HG02623 (cell line): ENCODE measurements around the gene ZNF638.
"Not testable (repeated sequence)": the region's sequence is repeated elsewhere in the genome, so short reads cannot be mapped to it uniquely, and the experiment has no call there.

Experiments used
- ATAC-seq: cut with Tn5 transposase; IDR thresholded peaks from one replicate; pipeline ENCODE4 v1.9.1; 2021; ENCODE audit warnings: moderate library complexity; ENCODE audit not compliant: unreplicated experiment

ZNF638 gene

GRCh38 chr2:71331331-71331580, 326 bp upstream of the ZNF638 start:
- not testable (repeated sequence) for ATAC-seq

- no peak for ATAC-seq
Observed at GRCh38 chr2:71332435-71332796, 834 bp downstream of the ZNF638 start.

DNA sequence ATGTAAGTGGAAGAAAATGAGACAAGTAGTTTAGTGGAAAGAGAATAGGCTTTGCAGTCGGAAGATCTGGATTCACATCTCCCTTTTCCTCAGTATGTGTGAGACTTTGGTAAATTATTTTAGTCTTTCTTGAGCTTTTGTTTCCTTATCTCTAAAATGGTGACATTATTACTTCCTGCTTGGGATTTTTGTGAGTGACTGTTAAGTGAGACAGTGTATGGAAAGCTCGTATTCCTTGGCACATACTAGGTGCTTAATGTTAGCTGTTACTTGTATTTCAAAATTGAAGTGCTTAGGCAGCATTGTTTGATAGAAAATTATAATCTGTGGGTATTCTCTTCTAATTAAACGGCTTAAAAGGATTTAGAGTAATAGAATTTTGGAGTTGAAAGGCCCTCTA, 2.0 kb downstream of the ZNF638 start:
- no peak for ATAC-seq

DNA sequence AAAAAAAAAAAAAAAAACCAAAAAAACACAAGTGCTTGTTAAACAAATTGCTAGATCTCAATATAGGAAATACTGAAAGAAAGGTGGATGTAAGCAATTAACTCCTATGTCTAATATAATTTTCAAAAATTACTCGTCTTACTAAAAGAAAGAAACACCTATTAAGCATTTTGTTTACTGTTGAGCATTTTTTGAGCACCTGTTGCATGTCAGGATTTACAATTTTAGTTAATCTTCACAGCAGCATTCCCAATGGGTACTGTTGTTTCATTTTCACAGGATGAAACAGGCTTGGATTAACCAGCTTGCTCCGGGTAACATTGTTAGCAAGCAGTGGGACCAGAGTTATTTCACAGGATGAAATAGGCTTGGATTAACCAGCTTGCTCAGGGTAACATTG, 4.8 kb downstream of the ZNF638 start:
- ATAC-seq = no peak

- no peak for ATAC-seq
Observed at GRCh38 chr2:71336802-71337201, 5.2 kb downstream of the ZNF638 start.

DNA sequence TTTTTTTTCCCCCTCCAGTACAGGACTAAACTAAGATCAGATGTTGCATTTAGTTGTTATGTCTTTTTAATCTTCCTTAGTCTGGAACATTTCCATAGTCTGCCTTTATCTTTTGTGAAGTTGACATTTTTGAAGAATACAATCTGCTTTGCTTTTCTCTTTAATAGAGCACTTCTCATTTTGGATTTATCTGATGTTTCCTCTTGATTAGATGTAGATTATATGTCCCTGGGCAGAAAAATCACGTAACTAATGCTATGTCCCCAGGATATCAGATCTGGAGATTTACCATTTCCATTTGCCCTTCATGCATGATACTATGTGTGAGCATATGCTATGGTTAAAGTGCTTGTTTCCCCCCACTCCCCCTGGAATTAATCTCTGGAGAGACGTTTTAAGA, 6.2 kb downstream of the ZNF638 start:
- no peak for ATAC-seq

DNA sequence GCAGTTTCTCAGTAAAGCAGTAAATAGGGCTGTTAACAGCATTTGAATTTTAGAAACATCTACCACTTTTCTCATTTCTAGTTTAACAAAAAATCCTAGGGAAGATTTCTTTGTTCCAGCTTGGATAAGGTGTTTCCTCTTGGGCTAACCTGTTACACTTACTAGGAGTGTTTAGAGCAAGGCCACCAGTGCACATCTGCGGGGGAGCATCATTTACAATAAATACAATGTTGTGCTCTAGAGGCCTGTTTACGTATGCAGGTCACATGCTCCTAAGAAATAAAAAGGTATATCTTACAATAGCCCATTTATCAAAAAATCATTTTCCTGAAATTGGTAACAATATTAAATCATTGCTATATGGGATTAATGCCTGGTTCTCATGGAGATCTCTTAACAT, 8.1 kb downstream of the ZNF638 start:
- no peak for ATAC-seq

DNA sequence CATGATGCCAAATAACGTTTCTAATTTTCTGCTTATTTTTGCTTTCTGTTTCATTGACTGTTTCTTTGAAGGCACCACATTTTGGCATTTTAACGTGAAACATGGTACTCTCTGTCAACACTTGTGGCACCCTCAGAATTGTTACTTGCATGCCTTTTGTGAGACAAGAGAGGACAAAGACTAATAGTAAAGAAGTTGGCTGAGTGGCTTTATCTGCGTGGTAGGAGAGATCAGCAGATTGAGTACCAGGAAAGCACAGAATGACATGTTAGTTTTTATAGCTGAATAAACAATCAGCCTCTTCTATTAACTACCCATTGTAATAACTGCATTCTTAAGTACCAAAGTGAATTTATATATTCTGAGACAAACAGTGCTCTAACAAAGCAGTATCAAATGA, 8.6 kb downstream of the ZNF638 start:
- ATAC-seq = no peak

DNA sequence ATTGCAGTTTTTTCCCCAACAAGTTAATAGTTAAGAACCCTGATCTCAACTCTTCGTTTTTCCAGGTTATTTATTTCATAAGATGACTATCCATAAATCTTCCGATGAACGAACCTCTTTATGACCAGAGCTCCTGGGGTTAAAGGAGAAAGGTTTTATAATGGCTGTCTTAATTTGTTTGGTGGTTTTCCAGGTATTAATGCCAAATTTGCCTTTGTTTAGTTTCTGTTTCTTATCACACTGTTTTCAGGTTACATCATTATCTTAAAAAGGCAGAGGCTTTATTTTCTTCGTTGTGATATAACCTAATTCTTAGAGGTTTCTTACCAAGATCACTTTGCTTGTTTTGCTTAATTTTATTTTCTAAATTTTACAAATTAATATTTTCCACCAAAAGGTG, 10.1 kb downstream of the ZNF638 start:
- no peak for ATAC-seq

- ATAC-seq = no peak
Observed at GRCh38 chr2:71346065-71346464, 14.5 kb downstream of the ZNF638 start.

DNA sequence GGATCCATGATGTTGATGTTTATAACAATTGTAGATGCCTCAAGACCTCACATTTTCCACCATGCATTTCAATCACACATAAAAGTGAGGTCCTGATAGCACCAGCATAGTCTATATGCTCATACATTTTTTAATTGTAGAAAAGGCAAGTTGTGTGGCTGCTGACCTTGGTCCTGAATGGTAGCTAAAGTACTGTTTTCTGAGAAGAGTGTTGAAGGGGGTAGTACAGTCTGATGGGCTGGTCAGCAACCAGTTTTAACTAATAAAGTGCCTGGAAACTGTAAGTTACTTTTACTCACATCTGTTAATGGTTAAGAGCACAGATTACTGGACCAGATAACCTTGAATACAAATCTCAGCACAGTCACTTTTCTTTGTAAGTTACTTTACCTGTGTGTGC, 15.9 kb downstream of the ZNF638 start:
- no peak for ATAC-seq

DNA sequence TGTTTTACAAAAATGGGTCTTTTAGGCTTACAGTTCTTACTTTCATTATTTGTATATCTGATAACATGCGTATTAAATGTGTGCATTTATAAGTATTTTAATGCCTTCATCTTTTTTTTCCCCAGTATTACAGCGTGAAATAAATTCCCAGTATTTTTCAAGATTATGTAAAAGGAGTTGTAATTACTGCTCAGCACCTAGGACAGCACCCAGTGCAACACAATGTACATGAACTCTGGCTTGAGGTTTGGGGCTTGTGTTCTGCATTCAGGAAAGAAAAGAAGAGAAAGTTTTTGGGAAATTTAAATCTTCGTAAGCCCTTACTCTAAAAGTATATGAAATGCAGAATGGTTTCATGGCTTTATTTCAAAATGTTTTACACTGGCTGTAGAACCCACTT, 16.7 kb downstream of the ZNF638 start:
- no peak for ATAC-seq

- ATAC-seq = peak; percentile 50
Observed at GRCh38 chr2:71353248-71353647, 21.7 kb downstream of the ZNF638 start.

DNA sequence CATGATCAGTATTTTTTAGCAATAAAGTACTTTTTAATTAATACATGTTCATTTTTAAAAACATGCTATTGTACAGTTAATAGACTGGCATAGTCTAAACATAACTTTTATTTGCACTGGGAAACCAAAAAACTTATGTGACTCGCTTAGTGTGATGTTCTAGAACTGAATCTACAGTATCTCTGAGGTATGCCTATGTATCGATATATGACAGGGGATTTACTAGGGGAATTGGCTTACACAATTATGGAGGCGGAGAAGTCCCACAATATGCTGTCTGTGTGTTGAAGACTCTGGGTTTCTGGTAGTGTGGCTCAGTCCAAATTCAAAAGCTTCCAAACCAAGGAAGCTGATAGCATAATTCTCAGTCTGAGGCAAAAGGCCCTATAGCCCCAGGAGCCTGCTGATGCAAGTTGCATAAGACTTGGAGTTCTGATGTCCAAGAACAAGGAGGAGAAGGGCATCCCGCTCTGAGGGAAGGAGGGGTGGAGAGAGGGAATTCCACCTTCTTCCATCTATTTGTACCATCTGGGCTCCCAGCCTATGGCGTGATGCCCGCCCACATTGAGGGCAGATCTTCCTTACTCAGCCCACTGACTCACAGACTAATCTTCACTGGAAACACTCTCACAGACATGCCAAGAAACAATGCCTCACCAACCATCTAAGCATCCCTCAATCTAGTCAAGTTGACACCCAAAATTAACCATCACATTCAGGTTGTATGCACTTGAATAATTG, 27.5 kb downstream of the ZNF638 start:
- no peak for ATAC-seq

- no peak for ATAC-seq
Observed at GRCh38 chr2:71360434-71360975, 28.9 kb downstream of the ZNF638 start.

DNA sequence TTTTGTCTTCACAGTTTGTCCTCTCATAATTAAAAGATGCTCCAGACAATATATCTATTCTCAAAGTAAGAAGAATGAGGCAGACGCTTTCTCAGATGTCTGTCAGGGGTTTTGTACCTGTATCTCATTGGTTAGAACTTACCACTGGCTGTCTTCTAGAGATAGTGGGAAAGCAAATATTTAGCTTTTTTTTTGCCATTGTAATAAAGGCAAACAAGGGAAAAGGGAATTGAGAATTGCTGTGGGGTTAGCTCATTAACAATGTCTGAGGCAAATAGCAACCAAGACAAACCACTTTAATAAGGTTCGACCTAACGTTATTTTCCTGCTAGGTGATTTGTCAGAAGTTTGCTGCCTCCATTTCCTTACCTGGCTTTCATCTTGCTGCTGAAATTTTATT, 30.0 kb downstream of the ZNF638 start:
- no peak for ATAC-seq

DNA sequence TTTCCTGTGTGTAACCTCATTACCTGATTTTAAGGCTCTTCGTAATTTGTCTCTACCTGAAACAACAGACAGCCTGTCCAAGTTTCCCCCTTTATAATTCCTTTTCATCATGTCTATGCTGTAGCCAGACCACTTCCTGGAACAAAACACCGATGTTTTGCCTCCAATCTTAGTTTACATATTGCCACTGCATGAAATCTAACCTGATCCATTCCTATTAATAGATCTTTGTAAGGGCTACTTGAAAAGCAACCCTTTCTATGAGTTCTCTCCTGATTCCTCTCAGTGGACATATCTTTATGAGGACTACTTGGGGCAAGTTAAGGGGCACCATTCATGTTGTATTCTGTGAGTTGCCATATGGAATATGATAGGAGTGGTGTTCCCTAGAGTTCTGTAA, 30.9 kb downstream of the ZNF638 start:
- no peak for ATAC-seq

DNA sequence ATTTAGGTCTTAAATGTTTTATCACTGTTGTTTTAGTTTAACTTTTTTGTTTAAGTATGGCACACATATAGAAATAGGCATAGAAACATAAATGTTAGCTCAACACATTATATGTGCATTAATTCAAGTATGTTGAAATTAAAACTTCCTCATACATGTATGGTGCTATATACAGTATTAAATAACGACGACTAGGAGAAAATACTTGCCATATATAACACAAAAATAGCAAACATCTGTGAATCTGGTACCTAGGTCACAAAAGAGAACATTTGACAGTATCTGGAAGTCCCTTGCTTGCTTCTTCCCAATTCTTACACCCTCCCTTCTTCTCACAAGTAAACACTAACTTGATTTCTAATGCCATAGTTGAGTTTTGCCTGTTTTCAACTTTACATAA, 38.4 kb downstream of the ZNF638 start:
- no peak for ATAC-seq

GRCh38 chr2:71372042-71372441, 40.5 kb downstream of the ZNF638 start:
- ATAC-seq = no peak

GRCh38 chr2:71379086-71379485, 47.5 kb downstream of the ZNF638 start:
- no peak for ATAC-seq

- ATAC-seq = no peak
Observed at GRCh38 chr2:71380665-71381064, 49.1 kb downstream of the ZNF638 start.

DNA sequence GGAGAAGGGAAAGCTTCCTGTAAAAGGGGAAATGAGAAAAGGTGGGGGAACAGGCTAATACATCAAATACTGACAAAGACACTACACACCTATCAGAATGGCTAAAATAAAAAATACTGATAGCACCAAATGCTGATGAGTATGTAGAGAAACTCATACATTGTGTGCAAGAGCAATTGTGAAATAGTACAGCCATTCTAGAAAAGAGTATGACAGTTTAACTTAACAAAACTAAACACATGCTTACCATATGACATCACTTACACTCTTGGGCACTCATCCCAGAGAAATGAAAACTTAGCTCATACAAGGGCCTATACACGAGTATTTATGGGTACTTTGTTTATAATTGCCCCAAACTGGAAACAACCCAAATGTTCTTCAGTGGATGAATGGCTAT, 53.4 kb downstream of the ZNF638 start:
- no peak for ATAC-seq

GRCh38 chr2:71388214-71388613, 56.6 kb downstream of the ZNF638 start:
- no peak for ATAC-seq
